ENCODE results near the gene AP2A2.

The AP2A2 gene

DNA sequence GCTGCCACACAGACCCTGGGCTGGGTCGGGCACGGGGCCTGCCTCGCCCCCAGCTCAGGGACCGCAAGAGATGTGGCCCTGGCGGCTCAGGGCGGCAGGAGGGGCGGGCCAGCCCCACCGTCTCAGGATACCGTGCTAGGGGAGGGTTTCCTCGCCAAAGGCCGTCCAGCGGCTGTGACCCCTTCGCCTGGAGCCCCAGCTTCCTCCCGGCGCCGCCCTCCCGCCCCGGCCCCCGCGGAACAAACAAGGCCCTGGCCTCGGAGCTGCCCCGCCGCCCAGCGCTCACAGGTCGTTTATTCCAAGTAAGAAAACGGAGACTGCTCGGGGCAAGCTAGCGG, 543 bp upstream of the AP2A2 start:
- H3K4me3 ChIP-seq (ENCODE audit: low read depth, low read length): peak overlapping the region; percentile 32
- TF ChIP-seq CTCF (IDR thresholded peaks at IDR 0.05; ENCODE audit: low read depth, low read length): no peak

- peak overlapping the region; percentile 68 for H3K4me3 ChIP-seq (ENCODE audit: low read depth, low read length)
- TF ChIP-seq CTCF (IDR thresholded peaks at IDR 0.05; ENCODE audit: low read depth, low read length): no peak
Observed at GRCh38 chr11:926341-926916, 759 bp downstream of the AP2A2 start.

- no peak for TF ChIP-seq CTCF (IDR thresholded peaks at IDR 0.05; ENCODE audit: low read depth, low read length)
- no peak overlapping the region for H3K4me3 ChIP-seq (ENCODE audit: low read depth, low read length)
Observed at GRCh38 chr11:927871-928270, 2.2 kb downstream of the AP2A2 start.

- no peak overlapping the region for H3K4me3 ChIP-seq (ENCODE audit: low read depth, low read length)
- no peak for TF ChIP-seq CTCF (IDR thresholded peaks at IDR 0.05; ENCODE audit: low read depth, low read length)
Observed at GRCh38 chr11:928786-929185, 3.1 kb downstream of the AP2A2 start.

- no peak for TF ChIP-seq CTCF (IDR thresholded peaks at IDR 0.05; ENCODE audit: low read depth, low read length)
- no peak overlapping the region for H3K4me3 ChIP-seq (ENCODE audit: low read depth, low read length)
Observed at GRCh38 chr11:929405-929804, 3.7 kb downstream of the AP2A2 start.

DNA sequence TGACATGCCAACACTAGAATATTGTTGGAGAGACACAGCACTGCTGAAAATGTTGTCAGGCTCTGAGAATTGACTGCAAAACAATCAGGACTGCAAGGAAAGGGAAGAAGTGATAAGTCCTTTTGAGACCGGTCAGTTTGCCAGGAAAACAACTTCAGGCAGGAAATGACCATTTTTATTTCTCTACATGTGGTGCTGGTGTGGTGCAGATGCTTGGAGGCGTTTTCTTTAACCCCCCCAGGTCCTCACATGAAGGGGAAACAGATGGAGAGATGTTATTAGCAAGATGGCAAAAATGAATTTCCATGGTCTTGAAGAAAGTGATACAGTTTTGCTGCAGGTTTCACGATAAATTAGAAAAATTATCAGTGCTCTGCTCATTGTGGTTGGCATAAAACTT, 5.7 kb downstream of the AP2A2 start:
- TF ChIP-seq CTCF (IDR thresholded peaks at IDR 0.05; ENCODE audit: low read depth, low read length): no peak
- H3K4me3 ChIP-seq (ENCODE audit: low read depth, low read length): no peak overlapping the region

GRCh38 chr11:932435-932834, 6.8 kb downstream of the AP2A2 start:
- no peak overlapping the region for H3K4me3 ChIP-seq (ENCODE audit: low read depth, low read length)
- no peak for TF ChIP-seq CTCF (IDR thresholded peaks at IDR 0.05; ENCODE audit: low read depth, low read length)
